ENCODE results near the gene NCAN.
A peak's percentile ranks its signal among the peaks of the same experiment; 100 is the strongest.
"Not testable (repeated sequence)": the region's sequence is repeated elsewhere in the genome, so short reads cannot be mapped to it uniquely, and the experiment has no call there.

Gene NCAN

GRCh38 chr19:19250196-19250801 is 38.5 kb downstream of the NCAN start:
- Mint-ChIP-seq H3K4me3 (no peak overlapping the region), H3K36me3 (no peaks in the 10 kb centered on the region), H3K27ac (no peak overlapping the region), H3K9me3 (no peaks in the 10 kb centered on the region), H3K27me3 (peaks cover 34 to 48% of the 10 kb centered on the region in 2 donors), H3K4me1 (no peaks in the 10 kb centered on the region)
- no peak for ATAC-seq (replicated peaks)
- no peak for DNase-seq

DNA sequence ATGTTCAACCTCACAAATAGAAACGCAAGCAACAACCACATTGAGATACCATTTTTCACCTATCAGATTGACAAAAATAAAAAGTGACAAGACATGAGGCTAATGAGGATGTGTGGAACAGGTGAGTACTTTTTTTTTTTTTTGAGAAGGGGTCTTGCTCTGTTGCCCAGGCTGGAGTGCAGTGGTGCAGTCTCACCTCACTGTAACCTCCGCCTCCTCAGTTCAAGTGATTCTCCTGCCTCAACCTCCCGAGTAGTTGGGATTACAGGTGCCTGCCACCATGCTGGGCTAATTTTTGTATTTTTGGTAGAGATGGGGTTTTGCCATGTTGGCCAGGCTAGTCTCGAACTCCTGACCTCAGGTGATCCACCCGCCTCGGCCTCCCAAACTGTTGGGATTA is 41.7 kb downstream of the NCAN start:
- H3K27me3 Mint-ChIP-seq: peaks cover 56 to 62% of the 10 kb centered on the region in 2 donors
- not testable (repeated sequence) for DNase-seq; H3K9me3 Mint-ChIP-seq; ATAC-seq (replicated peaks); H3K36me3 Mint-ChIP-seq; H3K4me3 Mint-ChIP-seq; H3K4me1 Mint-ChIP-seq; H3K27ac Mint-ChIP-seq

DNA sequence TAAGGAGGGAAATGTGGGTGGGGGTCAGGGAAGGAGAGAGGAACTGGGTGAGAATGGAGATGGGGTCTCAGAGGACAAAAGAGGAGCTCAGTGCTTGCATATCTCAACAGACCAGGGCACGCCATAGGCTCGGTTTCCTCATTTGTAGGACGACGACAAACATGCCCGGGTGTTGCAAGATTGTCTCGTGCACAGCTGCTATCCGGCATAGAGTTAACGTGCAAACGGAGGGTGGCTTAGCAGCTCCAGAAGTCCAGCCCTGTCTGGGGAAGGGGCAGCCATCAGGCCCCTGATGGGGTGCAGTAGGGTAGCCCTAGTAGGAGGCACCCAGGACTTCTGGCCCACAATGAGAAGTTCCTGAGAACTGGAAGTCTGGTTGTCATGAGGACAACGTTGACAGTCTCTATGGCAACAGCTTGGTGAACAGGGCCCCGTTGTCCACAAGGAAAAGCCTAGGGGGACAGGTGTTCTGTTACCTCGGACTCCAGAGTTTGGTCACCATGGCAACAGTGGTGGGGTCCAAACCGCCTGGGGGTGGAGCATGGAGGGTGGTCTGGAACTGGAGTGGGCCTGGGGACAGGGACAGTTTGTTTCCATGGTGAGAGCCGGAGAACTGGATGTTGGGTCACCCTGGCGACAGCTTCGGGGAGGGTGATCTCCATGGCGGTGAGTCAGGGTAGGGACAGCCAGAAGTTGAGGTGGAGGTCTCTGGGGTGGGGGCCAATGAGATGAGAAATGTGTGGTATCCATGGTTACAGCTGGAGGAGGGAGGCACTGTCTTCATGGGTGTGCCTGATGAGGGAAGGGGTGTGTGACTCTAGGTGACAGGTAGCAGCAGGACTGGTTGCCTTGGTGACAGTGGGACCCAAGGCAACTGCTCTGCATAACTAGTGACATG is 44.6 kb downstream of the NCAN start:
- Mint-ChIP-seq H3K36me3 (peaks cover 0 to 2% of the 10 kb centered on the region in 2 donors), H3K27ac (no peak overlapping the region), H3K27me3 (peaks cover 56 to 61% of the 10 kb centered on the region in 2 donors), H3K4me1 (peaks cover 6 to 9% of the 10 kb centered on the region in 2 donors), H3K4me3 (no peak overlapping the region), H3K9me3 (peaks cover 0 to 5% of the 10 kb centered on the region in 2 donors)
- ATAC-seq (replicated peaks) (no peak), DNase-seq (no peak)

GRCh38 chr19:19257137-19257536 is 45.4 kb downstream of the NCAN start:
- Mint-ChIP-seq H3K4me3 (no peak overlapping the region), H3K27me3 (peaks cover 53 to 59% of the 10 kb centered on the region in 2 donors), H3K36me3 (peaks cover 0 to 2% of the 10 kb centered on the region in 2 donors), H3K27ac (no peak overlapping the region), H3K4me1 (peaks cover 12 to 13% of the 10 kb centered on the region in 2 donors), H3K9me3 (peaks cover 0 to 5% of the 10 kb centered on the region in 2 donors)
- DNase-seq: no peak
- ATAC-seq (replicated peaks): no peak

- DNase-seq (no peak), ATAC-seq (replicated peaks) (no peak)
- Mint-ChIP-seq H3K27me3 (peaks cover 58 to 62% of the 10 kb centered on the region in 2 donors), H3K4me3 (no peak overlapping the region), H3K27ac (no peak overlapping the region), H3K36me3 (peaks cover 0 to 2% of the 10 kb centered on the region in 2 donors), H3K9me3 (peaks cover 0 to 5% of the 10 kb centered on the region in 2 donors), H3K4me1 (peaks cover 16 to 17% of the 10 kb centered on the region in 2 donors)
Observed at GRCh38 chr19:19257836-19258588, 46.3 kb downstream of the NCAN start.

- peaks cover 61 to 66% of the 10 kb centered on the region in 2 donors for H3K27me3 Mint-ChIP-seq
- no peak for DNase-seq
- H3K9me3 Mint-ChIP-seq: peaks cover 0 to 5% of the 10 kb centered on the region in 2 donors
- H3K4me3 Mint-ChIP-seq: no peak overlapping the region
- H3K4me1 Mint-ChIP-seq: peaks cover 16 to 17% of the 10 kb centered on the region in 2 donors
- peaks cover 0 to 2% of the 10 kb centered on the region in 2 donors for H3K36me3 Mint-ChIP-seq
- no peak for ATAC-seq (replicated peaks)
- no peak overlapping the region for H3K27ac Mint-ChIP-seq
Observed at GRCh38 chr19:19258589-19259338, 47.0 kb downstream of the NCAN start.

DNA sequence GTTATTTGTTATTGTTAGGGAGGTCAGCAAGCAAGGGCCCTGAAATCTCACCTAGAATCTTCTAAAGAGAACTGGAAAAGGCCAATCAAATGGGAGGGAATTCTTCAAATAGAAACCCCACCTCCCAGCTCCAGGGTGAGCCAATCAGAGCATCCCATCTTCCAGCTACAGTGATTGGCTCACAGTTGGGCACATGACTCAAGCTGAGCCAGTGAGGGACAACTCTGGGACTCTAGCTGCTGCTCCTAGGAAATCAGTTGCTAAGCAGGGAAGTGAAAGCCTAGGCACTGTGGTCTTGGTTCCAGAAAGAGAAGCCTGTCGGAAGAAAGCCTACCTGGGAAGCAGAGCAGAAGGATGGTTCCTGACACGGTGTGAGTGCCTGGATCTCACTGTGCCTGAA is 48.0 kb downstream of the NCAN start:
- Mint-ChIP-seq H3K27me3 (peaks cover 59 to 66% of the 10 kb centered on the region in 2 donors), H3K9me3 (peaks cover 0 to 5% of the 10 kb centered on the region in 2 donors), H3K36me3 (peaks cover 0 to 2% of the 10 kb centered on the region in 2 donors), H3K27ac (no peak overlapping the region), H3K4me3 (no peak overlapping the region), H3K4me1 (peaks cover 16 to 17% of the 10 kb centered on the region in 2 donors)
- ATAC-seq (replicated peaks) (peak; percentile 31 to 49), DNase-seq (no peak)

DNA sequence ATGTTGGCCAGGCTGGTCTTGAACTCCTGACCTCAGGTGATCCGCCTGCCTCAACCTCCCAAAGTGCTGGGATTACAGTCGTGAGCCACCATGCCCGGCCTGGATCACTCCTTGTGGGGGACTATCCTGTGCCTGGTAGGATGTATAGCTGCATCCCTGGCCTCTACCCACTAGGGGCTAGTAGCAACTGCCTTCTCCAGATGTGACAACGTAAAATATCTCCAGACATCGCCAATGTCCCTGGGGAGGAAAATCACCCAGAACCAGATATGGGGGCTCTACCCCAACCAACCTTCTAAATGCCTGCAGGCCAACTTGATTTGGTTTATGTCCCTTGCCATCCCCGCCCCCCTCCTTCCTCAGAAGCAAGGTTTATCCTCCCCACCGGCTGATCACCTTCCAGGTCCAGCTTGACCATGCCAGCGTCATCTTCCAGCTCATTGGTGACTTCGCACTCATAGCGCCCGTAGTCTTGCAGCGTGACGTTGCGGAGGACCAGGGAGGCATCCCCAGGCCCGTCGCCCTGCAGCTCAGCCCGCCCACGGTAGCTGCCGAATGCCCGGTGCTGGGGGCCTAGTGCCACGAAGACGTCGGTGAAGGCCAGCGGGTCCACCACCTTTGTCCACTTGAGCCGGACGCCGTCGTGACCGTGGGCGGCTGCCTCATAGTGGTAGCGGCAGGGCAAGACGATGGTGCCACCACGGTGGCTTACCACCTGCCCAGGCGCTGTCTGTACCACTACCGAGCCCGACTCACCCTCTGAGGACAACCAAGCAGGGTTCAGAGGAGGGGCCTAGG is 48.9 kb downstream of the NCAN start:
- H3K4me1 Mint-ChIP-seq: peaks cover 16 to 17% of the 10 kb centered on the region in 2 donors
- DNase-seq: no peak
- H3K9me3 Mint-ChIP-seq: peaks cover 0 to 5% of the 10 kb centered on the region in 2 donors
- ATAC-seq (replicated peaks): peak; percentile 32 to 50
- peaks cover 0 to 2% of the 10 kb centered on the region in 2 donors for H3K36me3 Mint-ChIP-seq
- H3K27ac Mint-ChIP-seq: no peak overlapping the region
- peaks cover 51 to 63% of the 10 kb centered on the region in 2 donors for H3K27me3 Mint-ChIP-seq
- H3K4me3 Mint-ChIP-seq: peak overlapping the region; percentile 52 to 57

DNA sequence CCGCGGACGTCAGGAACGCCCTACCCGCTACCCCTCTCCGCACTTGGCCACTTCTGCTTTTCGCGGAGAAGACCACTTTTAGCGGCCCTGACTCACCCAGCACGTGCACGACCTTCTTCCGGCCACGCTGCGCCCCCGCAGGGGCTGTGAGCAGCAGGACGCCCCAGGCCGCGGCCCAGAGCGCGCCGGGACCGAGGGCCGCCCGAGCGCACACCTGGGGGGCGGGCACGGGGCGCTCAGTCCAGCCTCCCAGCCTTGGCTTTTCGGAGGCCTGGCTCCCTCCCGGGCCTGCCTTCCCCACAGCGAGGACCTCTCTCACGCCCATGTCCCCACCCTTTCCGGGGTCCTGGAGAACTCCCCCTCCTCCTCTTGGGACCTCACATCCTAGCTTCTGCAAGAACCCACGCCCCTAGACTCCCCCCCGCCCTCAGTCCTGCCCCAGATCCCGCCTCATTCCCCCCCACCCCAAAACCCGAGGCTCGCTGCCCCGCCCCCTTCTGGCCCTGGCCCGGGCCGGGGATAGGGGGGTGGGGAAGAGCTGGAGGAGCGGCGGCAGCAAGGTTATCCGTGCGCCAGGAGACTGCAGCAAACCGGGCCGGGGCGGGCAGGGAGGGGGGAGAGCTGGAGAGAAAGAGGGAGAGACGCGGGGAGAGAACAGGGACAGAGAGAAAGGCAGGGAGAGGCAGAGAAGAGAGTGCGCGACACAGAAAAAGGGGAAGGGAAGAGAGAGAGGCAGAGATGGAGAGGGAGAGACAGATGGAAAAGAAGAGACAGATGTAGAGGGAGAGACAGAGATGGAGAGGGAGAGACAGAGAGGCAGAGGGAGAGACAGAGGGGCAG is 49.8 kb downstream of the NCAN start:
- H3K9me3 Mint-ChIP-seq: peaks cover 0 to 5% of the 10 kb centered on the region in 2 donors
- peaks cover 16 to 17% of the 10 kb centered on the region in 2 donors for H3K4me1 Mint-ChIP-seq
- ATAC-seq (replicated peaks): peak; percentile 77 to 83
- no peak overlapping the region for H3K27ac Mint-ChIP-seq
- peaks cover 0 to 2% of the 10 kb centered on the region in 2 donors for H3K36me3 Mint-ChIP-seq
- peak; percentile 28 for DNase-seq
- peak overlapping the region; percentile 57 to 59 for H3K4me3 Mint-ChIP-seq
- peaks cover 42 to 54% of the 10 kb centered on the region in 2 donors for H3K27me3 Mint-ChIP-seq

- H3K4me1 Mint-ChIP-seq: peaks cover 16 to 17% of the 10 kb centered on the region in 2 donors
- DNase-seq (no peak), ATAC-seq (replicated peaks) (peak in 1 of 2 donors; percentile 19)
- peaks cover 33 to 45% of the 10 kb centered on the region in 2 donors for H3K27me3 Mint-ChIP-seq
- H3K9me3 Mint-ChIP-seq: peaks cover 0 to 6% of the 10 kb centered on the region in 2 donors
- peaks cover 0 to 2% of the 10 kb centered on the region in 2 donors for H3K36me3 Mint-ChIP-seq
- H3K4me3 Mint-ChIP-seq: peak overlapping the region; percentile 40 to 44
- H3K27ac Mint-ChIP-seq: no peak overlapping the region
Observed at GRCh38 chr19:19262190-19263057, 50.7 kb downstream of the NCAN start.

- H3K9me3 Mint-ChIP-seq: peaks cover 0 to 5% of the 10 kb centered on the region in 2 donors
- no peaks in the 10 kb centered on the region for H3K36me3 Mint-ChIP-seq
- H3K27ac Mint-ChIP-seq: no peak overlapping the region
- H3K4me3 Mint-ChIP-seq: no peak overlapping the region
- ATAC-seq (replicated peaks) (no peak), DNase-seq (no peak)
- peaks cover 16 to 17% of the 10 kb centered on the region in 2 donors for H3K4me1 Mint-ChIP-seq
- H3K27me3 Mint-ChIP-seq: peaks cover 30 to 40% of the 10 kb centered on the region in 2 donors
Observed at GRCh38 chr19:19263886-19264487, 52.2 kb downstream of the NCAN start.
